Kidney capillary endothelial cell (primary cell): ENCODE measurements around the gene PHAF1.

ENCODE experiments used
- DNase-seq: peaks from one replicate; pipeline ENCODE4 v3.0.0-alpha.2; 2018; ENCODE audit warnings: low spot score

PHAF1 gene

GRCh38 chr16:67109407-67110135, at the start of gene PHAF1:
Gene PHAF1 (plus strand): TSS chr16:67109941. CDS start chr16:67110176, 235 bp downstream.
- DNase-seq = peak; percentile 89

GRCh38 chr16:67063008-67063407, 46.7 kb upstream of the PHAF1 start:
- no peak for DNase-seq

GRCh38 chr16:67068212-67068753, 41.5 kb upstream of the PHAF1 start:
- no peak for DNase-seq

GRCh38 chr16:67071476-67072048, 38.2 kb upstream of the PHAF1 start:
- no peak for DNase-seq

GRCh38 chr16:67075331-67075730, 34.4 kb upstream of the PHAF1 start:
- no peak for DNase-seq

GRCh38 chr16:67077871-67078270, 31.9 kb upstream of the PHAF1 start:
- no peak for DNase-seq

GRCh38 chr16:67082100-67082499, 27.6 kb upstream of the PHAF1 start:
- DNase-seq = no peak

- no peak for DNase-seq
Observed at GRCh38 chr16:67082891-67083290, 26.9 kb upstream of the PHAF1 start.

- no peak for DNase-seq
Observed at GRCh38 chr16:67084345-67085028, 25.3 kb upstream of the PHAF1 start.

GRCh38 chr16:67086822-67087221, 22.9 kb upstream of the PHAF1 start:
- no peak for DNase-seq

GRCh38 chr16:67087291-67087690, 22.4 kb upstream of the PHAF1 start:
- DNase-seq = no peak

- DNase-seq = no peak
Observed at GRCh38 chr16:67087803-67088202, 21.9 kb upstream of the PHAF1 start.

GRCh38 chr16:67088551-67088950, 21.2 kb upstream of the PHAF1 start:
- no peak for DNase-seq

GRCh38 chr16:67089101-67089500, 20.6 kb upstream of the PHAF1 start:
- DNase-seq = no peak

- DNase-seq = no peak
Observed at GRCh38 chr16:67091906-67092566, 17.7 kb upstream of the PHAF1 start.

- DNase-seq = no peak
Observed at GRCh38 chr16:67093098-67093726, 16.5 kb upstream of the PHAF1 start.

- DNase-seq = no peak
Observed at GRCh38 chr16:67098599-67098998, 11.1 kb upstream of the PHAF1 start.

- no peak for DNase-seq
Observed at GRCh38 chr16:67100569-67101310, 9.0 kb upstream of the PHAF1 start.

- no peak for DNase-seq
Observed at GRCh38 chr16:67101311-67102082, 8.2 kb upstream of the PHAF1 start.

- peak; percentile 25 for DNase-seq
Observed at GRCh38 chr16:67104061-67104460, 5.7 kb upstream of the PHAF1 start.
